Stimulated activated CD8-positive, alpha-beta memory T cell treated with anti-CD3 and anti-CD28 coated beads, Interleukin-12 subunit alpha, Interleukin-12 subunit beta, amount 100 ng/mL, for 4 hours (primary cell): ENCODE measurements around the gene ARID2.

Experiments used
- DNase-seq: peaks from one replicate; pipeline ENCODE4 v3.0.0-alpha.2; 2020; ENCODE audit warnings: low read depth

ARID2 gene

GRCh38 chr12:45933504-45933903 is 204.0 kb downstream of the ARID2 start:
- no peak for DNase-seq

GRCh38 chr12:45934956-45935355 is 205.4 kb downstream of the ARID2 start:
- DNase-seq = no peak

- no peak for DNase-seq
Measured at GRCh38 chr12:45938566-45938965, 209.1 kb downstream of the ARID2 start.

- DNase-seq = no peak
Measured at GRCh38 chr12:45939759-45940158, 210.3 kb downstream of the ARID2 start.

GRCh38 chr12:45944771-45945170 is 215.3 kb downstream of the ARID2 start:
- DNase-seq = no peak

- DNase-seq = no peak
Measured at GRCh38 chr12:45946435-45946834, 216.9 kb downstream of the ARID2 start.

GRCh38 chr12:45948546-45948945 is 219.0 kb downstream of the ARID2 start:
- no peak for DNase-seq
